ENCODE measurements around the gene SYNJ2.
A peak's percentile ranks its signal among the peaks of the same experiment; 100 is the strongest.

The SYNJ2 gene

DNA sequence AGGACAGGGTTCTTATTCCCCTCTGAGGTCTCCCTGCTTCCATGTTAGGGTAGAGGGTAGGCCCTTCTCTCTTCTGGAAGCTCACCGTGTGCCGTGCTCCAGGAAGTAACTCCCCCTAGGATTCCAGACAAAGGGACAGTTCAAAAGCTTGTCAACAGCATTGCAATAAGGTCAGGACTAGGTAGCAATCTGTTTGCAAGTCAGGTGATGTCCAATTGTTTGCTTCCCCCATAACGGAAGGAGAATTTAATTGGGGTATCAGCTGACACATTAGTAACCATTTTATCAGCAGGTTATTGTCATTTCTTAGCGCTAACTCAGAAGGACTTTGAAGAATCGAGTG is 41.9 kb downstream of the SYNJ2 start:
- no peak for FAIRE-seq
- no peak for TF ChIP-seq TAF1 (IDR thresholded peaks at IDR 0.05; ENCODE audit: low read depth, low read length)
- no peak for TF ChIP-seq POLR2A (IDR thresholded peaks at IDR 0.05; ENCODE audit: low read depth, low read length)
- no peak for TF ChIP-seq POU2F2 (IDR thresholded peaks at IDR 0.05; ENCODE audit: low read depth, low read length)
- TF ChIP-seq POLR2AphosphoS5 (IDR thresholded peaks at IDR 0.05; ENCODE audit: low read depth, low read length), result no peak
- no peak for TF ChIP-seq SPI1 (IDR thresholded peaks at IDR 0.05; ENCODE audit: low read depth, low read length)
- TF ChIP-seq PAX5 (IDR thresholded peaks at IDR 0.05; ENCODE audit: insufficient read depth, low read length, severe bottlenecking), result no peak

DNA sequence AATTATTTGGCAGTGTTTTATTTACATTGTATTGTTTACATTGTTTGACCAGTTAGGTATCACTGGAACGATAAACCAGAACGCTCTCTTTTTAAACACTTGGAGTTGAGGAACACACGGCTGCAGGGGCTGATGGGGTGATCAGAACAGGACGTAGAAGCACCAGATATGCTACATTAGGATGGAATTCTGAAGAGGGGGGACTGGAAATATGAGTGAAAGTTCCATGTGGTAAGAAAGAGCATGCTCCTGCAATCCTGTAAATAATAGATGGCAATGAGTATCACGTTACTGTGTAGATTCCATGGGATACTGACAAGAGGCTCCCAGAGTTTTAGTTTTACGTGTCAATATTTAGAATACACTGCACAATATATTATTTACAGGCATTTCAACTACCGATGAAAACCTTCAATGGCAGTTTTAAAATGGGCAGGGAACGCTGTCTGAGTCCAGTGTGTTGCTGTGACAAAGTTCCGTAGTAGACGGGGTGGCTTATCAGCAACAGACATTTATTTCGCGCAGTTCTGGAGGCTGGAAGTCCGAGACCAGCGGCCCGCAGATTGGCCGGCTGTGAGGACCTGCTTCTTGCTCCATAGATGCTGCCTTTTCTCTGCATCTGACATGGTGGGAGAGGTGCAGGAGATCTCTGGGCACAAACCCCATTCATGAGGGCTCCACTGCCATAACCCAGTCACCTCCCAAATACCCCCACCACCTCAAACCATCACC is 43.1 kb downstream of the SYNJ2 start:
- no peak for TF ChIP-seq POU2F2 (IDR thresholded peaks at IDR 0.05; ENCODE audit: low read depth, low read length)
- TF ChIP-seq SPI1 (IDR thresholded peaks at IDR 0.05; ENCODE audit: low read depth, low read length), result no peak
- TF ChIP-seq TAF1 (IDR thresholded peaks at IDR 0.05; ENCODE audit: low read depth, low read length), result no peak
- TF ChIP-seq PAX5 (IDR thresholded peaks at IDR 0.05; ENCODE audit: insufficient read depth, low read length, severe bottlenecking), result no peak
- no peak for TF ChIP-seq POLR2AphosphoS5 (IDR thresholded peaks at IDR 0.05; ENCODE audit: low read depth, low read length)
- no peak for DNase-seq (ENCODE audit: insufficient read length, low spot score)
- FAIRE-seq, result no peak

More for the DNA sequence above, 41.9 kb downstream of the SYNJ2 start:
- DNase-seq (ENCODE audit: insufficient read length, low spot score), result no peak

GRCh38 chr6:158026054-158026900 is 44.6 kb downstream of the SYNJ2 start:
- DNase-seq (ENCODE audit: insufficient read length, low spot score) (peak; percentile 70), FAIRE-seq (peak; percentile 87)
- no peak for TF ChIP-seq PAX5 (IDR thresholded peaks at IDR 0.05; ENCODE audit: insufficient read depth, low read length, severe bottlenecking)
- TF ChIP-seq SPI1 (IDR thresholded peaks at IDR 0.05; ENCODE audit: low read depth, low read length), result peak; percentile 71

DNA sequence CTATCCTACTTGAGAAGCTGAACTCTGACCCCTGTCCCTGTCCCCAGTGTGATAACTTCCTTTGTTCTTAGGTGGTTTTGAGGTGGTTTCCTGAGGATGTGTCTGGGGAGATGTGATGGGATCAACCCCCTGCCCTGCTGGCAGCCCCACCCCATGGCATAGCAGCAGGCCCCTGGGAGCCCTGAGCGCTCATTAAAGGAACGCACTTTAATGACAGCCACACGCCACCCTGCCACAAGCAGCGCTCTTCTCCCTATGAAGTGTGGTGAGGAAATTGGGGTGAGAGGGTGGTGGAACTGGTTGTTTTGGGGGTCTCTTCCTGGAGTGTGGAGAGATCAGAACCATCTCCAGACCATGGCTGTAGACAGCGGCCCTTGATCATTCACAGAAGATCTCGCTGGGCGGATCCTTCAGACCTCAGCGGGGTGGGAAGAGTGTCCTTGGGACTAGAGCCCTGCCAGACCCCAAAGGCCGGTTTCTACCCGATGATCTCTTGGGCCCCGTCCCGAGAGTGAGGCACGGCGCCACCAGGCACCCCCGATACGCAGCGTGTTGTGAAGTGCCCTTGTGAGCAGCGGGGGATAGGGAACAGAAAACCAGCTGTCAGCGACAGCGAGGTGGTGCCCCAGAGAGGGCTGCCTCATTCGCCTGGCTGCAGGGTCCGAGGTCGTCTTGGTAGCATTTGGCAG is 45.4 kb downstream of the SYNJ2 start:
- peak; percentile 16 for FAIRE-seq
- no peak for DNase-seq (ENCODE audit: insufficient read length, low spot score)
- TF ChIP-seq TAF1 (IDR thresholded peaks at IDR 0.05; ENCODE audit: low read depth, low read length) (no peak), SPI1 (IDR thresholded peaks at IDR 0.05; ENCODE audit: low read depth, low read length) (no peak), POLR2AphosphoS5 (IDR thresholded peaks at IDR 0.05; ENCODE audit: low read depth, low read length) (no peak), POU2F2 (IDR thresholded peaks at IDR 0.05; ENCODE audit: low read depth, low read length) (no peak), POLR2A (IDR thresholded peaks at IDR 0.05; ENCODE audit: low read depth, low read length) (no peak)

- no peak for DNase-seq (ENCODE audit: insufficient read length, low spot score)
- no peak for FAIRE-seq
Measured at GRCh38 chr6:158027590-158028285, 46.1 kb downstream of the SYNJ2 start.

GRCh38 chr6:158028421-158028820 is 46.8 kb downstream of the SYNJ2 start:
- DNase-seq (ENCODE audit: insufficient read length, low spot score) (no peak), FAIRE-seq (no peak)

More at GRCh38 chr6:158027590-158028285, 46.1 kb downstream of the SYNJ2 start:
- TF ChIP-seq POLR2A (IDR thresholded peaks at IDR 0.05; ENCODE audit: low read depth, low read length) (no peak), POLR2AphosphoS5 (IDR thresholded peaks at IDR 0.05; ENCODE audit: low read depth, low read length) (no peak), POU2F2 (IDR thresholded peaks at IDR 0.05; ENCODE audit: low read depth, low read length) (no peak), TAF1 (IDR thresholded peaks at IDR 0.05; ENCODE audit: low read depth, low read length) (no peak), SPI1 (IDR thresholded peaks at IDR 0.05; ENCODE audit: low read depth, low read length) (no peak), PAX5 (IDR thresholded peaks at IDR 0.05; ENCODE audit: insufficient read depth, low read length, severe bottlenecking) (no peak)

GRCh38 chr6:158028876-158029275 is 47.2 kb downstream of the SYNJ2 start:
- DNase-seq (ENCODE audit: insufficient read length, low spot score), result no peak
- no peak for TF ChIP-seq POU2F2 (IDR thresholded peaks at IDR 0.05; ENCODE audit: low read depth, low read length)
- no peak for TF ChIP-seq POLR2A (IDR thresholded peaks at IDR 0.05; ENCODE audit: low read depth, low read length)
- no peak for TF ChIP-seq SPI1 (IDR thresholded peaks at IDR 0.05; ENCODE audit: low read depth, low read length)
- TF ChIP-seq PAX5 (IDR thresholded peaks at IDR 0.05; ENCODE audit: insufficient read depth, low read length, severe bottlenecking), result no peak
- no peak for TF ChIP-seq POLR2AphosphoS5 (IDR thresholded peaks at IDR 0.05; ENCODE audit: low read depth, low read length)
- TF ChIP-seq TAF1 (IDR thresholded peaks at IDR 0.05; ENCODE audit: low read depth, low read length), result no peak
- FAIRE-seq, result no peak

More at GRCh38 chr6:158028421-158028820, 46.8 kb downstream of the SYNJ2 start:
- no peak for TF ChIP-seq POU2F2 (IDR thresholded peaks at IDR 0.05; ENCODE audit: low read depth, low read length)
- no peak for TF ChIP-seq PAX5 (IDR thresholded peaks at IDR 0.05; ENCODE audit: insufficient read depth, low read length, severe bottlenecking)
- TF ChIP-seq TAF1 (IDR thresholded peaks at IDR 0.05; ENCODE audit: low read depth, low read length), result no peak
- no peak for TF ChIP-seq POLR2A (IDR thresholded peaks at IDR 0.05; ENCODE audit: low read depth, low read length)
- TF ChIP-seq SPI1 (IDR thresholded peaks at IDR 0.05; ENCODE audit: low read depth, low read length), result no peak

GRCh38 chr6:158029668-158030230 is 48.1 kb downstream of the SYNJ2 start:
- FAIRE-seq (no peak), DNase-seq (ENCODE audit: insufficient read length, low spot score) (no peak)
- no peak for TF ChIP-seq SPI1 (IDR thresholded peaks at IDR 0.05; ENCODE audit: low read depth, low read length)

Measured in GM12891 (cell line).